Right lobe of liver (tissue), 6 donors: Measurements from ENCODE around the gene SYCE3. TPM values are rescaled to one million over a fixed set of nuclear protein-coding genes. Genes with fewer than 3 reads are reported as not detected.

Experiments
- ATAC-seq, 4 donors: fragments of 200-7000 bp; cut with Tn5 transposase; one replicate each; pipeline ENCODE4 v1.9.1; 2020; ENCODE audit warnings: mild to moderate bottlenecking in 4 of 4, moderate library complexity in 4 of 4
- DNase-seq, 3 donors: peaks; one replicate each; pipeline ENCODE4 v3.0.0-alpha.2; 2020
- H3K27ac ChIP-seq, 3 donors: fragments of 200-600 bp; one replicate each; pipeline ENCODE4 v1.8.0; 2022
- H3K27me3 ChIP-seq, 2 donors: fragments of 200-600 bp; one replicate each; pipeline ENCODE4 v1.8.0; 2022
- H3K36me3 ChIP-seq, 4 donors: fragments of 200-600 bp; sonication (generic) in 1 of 4; one replicate each; pipeline versions ENCODE4 v1.5.1 to v1.8.0; 2017 to 2022; ENCODE audit warnings: control low read depth in 1 of 4
- H3K4me1 ChIP-seq, 4 donors: fragments of 200-600 bp; sonication (generic) in 1 of 4; one replicate each; pipeline versions ENCODE4 v1.5.1 to v1.8.0; 2017 to 2022; ENCODE audit warnings: control low read depth in 1 of 4
- H3K4me3 ChIP-seq, 3 donors: fragments of 200-600 bp; one replicate each; pipeline ENCODE4 v1.8.0; 2022
- H3K9me3 ChIP-seq, 4 donors: fragments of 200-600 bp; sonication (generic) in 1 of 4; one replicate each; pipeline versions ENCODE4 v1.5.1 to v1.8.0; 2017 to 2022; ENCODE audit warnings: control low read depth in 1 of 4
- CTCF ChIP-seq, 4 donors: fragments of 200-600 bp in 3 of 4; fragments of 450-650 bp in 1 of 4; IDR thresholded peaks; one replicate each; pipeline versions ENCODE4 v1.5.1 to v1.8.0; 2016 to 2022; ENCODE audit warnings: antibody characterized with exemption in 4 of 4, mild to moderate bottlenecking in 2 of 4
- POLR2A ChIP-seq: fragments of 450-650 bp; IDR thresholded peaks from one replicate; pipeline ENCODE4 v1.6.1; 2017; ENCODE audit warnings: antibody characterized with exemption, mild to moderate bottlenecking
- WGBS: methylation state at CpG from one replicate; pipeline ENCODE4 v1.1.6; 2018; ENCODE audit warnings: low coverage, low lambda C conversion rate; ENCODE audit not compliant: insufficient coverage; ENCODE audit errors: missing lambda C conversion rate; 5-methylcytosine and 5-hydroxymethylcytosine counted together
- intact Hi-C, 2 donors: fragments of 100-400 bp; cut with DNase I; formaldehyde crosslinking; loops; one replicate each; pipeline versions ENCODE4 v1.11.2 to v1.14.1; 2022
- total RNA-seq, 6 experiments: library from RNA; depleted of rRNA in 2 of 6; stranded (reverse); fragments of >200 nt in 2 of 6; fragmentation: NEBNext Ultra II Directional in 3 of 6; extraction: Animal tissue kit (Norgen Biotek cat#: 25700) in 3 of 6; gene quantifications; one replicate each; pipeline versions ENCODE4 v1.1.0 to v1.2.4, GENCODE V29; 2016 to 2023
- donor health status: DM: no; HTN: yes; CAD: no.
- donor health status: DM: no; HTN: no; CAD: no.
- donor health status: DM: no; HTN: no; CAD: no.
- donor health status: DM: no; HTN: yes; CAD: no.
- donor health status: DM: no; HTN: yes; CAD: no.

Gene SYCE3
- total RNA-seq, 6 experiments from 2014 or later = 3.3 to 4.7 TPM; not detected in 4

- H3K27me3 ChIP-seq = no peaks in the 10 kb centered on the region
- H3K4me3 ChIP-seq = no peak overlapping the region
- ATAC-seq (no peak), DNase-seq (no peak)
- 80% methylated on average over 1 of the region's 20 CpGs for WGBS
- H3K4me1 ChIP-seq = no peaks in the 10 kb centered on the region
- no peaks in the 10 kb centered on the region for H3K9me3 ChIP-seq
- H3K36me3 ChIP-seq = peaks cover 0 to 14% (median 4%) of the 10 kb centered on the region in 4 donors
- intact Hi-C loops = no loop called here
- H3K27ac ChIP-seq = no peak overlapping the region
- TF ChIP-seq CTCF (IDR thresholded peaks at IDR 0.05) (no peak), POLR2A (no peak)
Measured at GRCh38 chr22:50517495-50518260, 45.0 kb downstream of the SYCE3 start.

GRCh38 chr22:50516891-50517290, 45.8 kb downstream of the SYCE3 start:
- Histone ChIP-seq H3K9me3 (no peaks in the 10 kb centered on the region), H3K36me3 (peaks cover 0 to 7% (median 4%) of the 10 kb centered on the region in 4 donors), H3K4me1 (no peaks in the 10 kb centered on the region), H3K27ac (no peak overlapping the region), H3K4me3 (no peak overlapping the region), H3K27me3 (no peaks in the 10 kb centered on the region)
- intact Hi-C loops = no loop called here
- 81% methylated on average over 8 of the region's 16 CpGs for WGBS
- peak in 1 of 4 donors; percentile 10 for ATAC-seq
- DNase-seq = no peak
- TF ChIP-seq POLR2A (no peak), CTCF (IDR thresholded peaks at IDR 0.05) (no peak)

GRCh38 chr22:50516068-50516467, 46.7 kb downstream of the SYCE3 start:
- no peak for ATAC-seq
- Histone ChIP-seq H3K27me3 (no peaks in the 10 kb centered on the region), H3K27ac (no peak overlapping the region), H3K4me1 (no peaks in the 10 kb centered on the region), H3K9me3 (no peaks in the 10 kb centered on the region), H3K4me3 (no peak overlapping the region), H3K36me3 (peaks cover 0 to 5% (median 3%) of the 10 kb centered on the region in 4 donors)
- WGBS = 95% methylated on average over 4 of the region's 8 CpGs
- no peak for DNase-seq
- TF ChIP-seq POLR2A (no peak), CTCF (IDR thresholded peaks at IDR 0.05) (no peak)
- intact Hi-C loops = no loop called here

- no peak overlapping the region for H3K27ac ChIP-seq
- intact Hi-C loops = no loop called here
- TF ChIP-seq POLR2A = no peak
- TF ChIP-seq CTCF (IDR thresholded peaks at IDR 0.05) = no peak
- no peaks in the 10 kb centered on the region for H3K9me3 ChIP-seq
- no peaks in the 10 kb centered on the region for H3K27me3 ChIP-seq
- peaks cover 0 to 10% (median 0%) of the 10 kb centered on the region in 4 donors for H3K4me1 ChIP-seq
- WGBS = 96% methylated on average over 10 of the region's 15 CpGs
- ATAC-seq (no peak), DNase-seq (no peak)
- H3K36me3 ChIP-seq = peaks cover 0 to 1% (median 0%) of the 10 kb centered on the region in 4 donors
- H3K4me3 ChIP-seq = no peak overlapping the region
Measured at GRCh38 chr22:50513175-50513574, 49.5 kb downstream of the SYCE3 start.
